GM12878 (cell line): ENCODE results near the gene ITPKB. TPM values are rescaled to one million over a fixed set of nuclear protein-coding genes. Genes with fewer than 3 reads are reported as not detected.
A peak's percentile ranks its signal among the peaks of the same experiment; 100 is the strongest.

ENCODE experiments used
- ATAC-seq: fragments of 200-7000 bp; cut with Tn5 transposase; 3 replicates; pipeline ENCODE4 v1.9.1; 2020; ENCODE audit warnings: mild to moderate bottlenecking, moderate library complexity
- BruUV-seq: library from RNA; stranded (reverse); fragments of 400-500 nt; replicated peaks from 2 replicates; lab custom pipeline; 2021; lab: Mats Ljungman, UMichigan
- CTCF ChIA-PET: fragments of 300-600 bp; sonication (Branson Sonifier 250); formaldehyde crosslinking; extraction: SDS; loops from one replicate; lab custom pipeline; 2021; ENCODE audit warnings: inconsistent platforms; lab: Yijun Ruan, JAX
- POLR2A ChIA-PET: fragments of 350-600 bp; formaldehyde crosslinking; extraction: SDS; loops from one replicate; lab custom pipeline; 2021; ENCODE audit warnings: inconsistent platforms; lab: Charles Lee
- RAD21 ChIA-PET: fragments of 300-600 bp; sonication (Branson Sonifier 250); formaldehyde crosslinking; loops from one replicate; lab custom pipeline; 2023; ENCODE audit warnings: antibody characterized with exemption; ENCODE audit not compliant: unreplicated experiment; lab: Charles Lee
- SMC1A ChIA-PET: fragments of 300-600 bp; sonication (Branson Sonifier 250); formaldehyde crosslinking; loops from one replicate; lab custom pipeline; 2023; ENCODE audit not compliant: unreplicated experiment, uncharacterized antibody; lab: Charles Lee
- DNase-seq: peaks from one replicate; pipeline ENCODE4 v3.0.0-alpha.2; 2011; ENCODE audit warnings: low read depth, low spot score
- FAIRE-seq: peaks from 3 replicates; lab custom pipeline; 2011; peaks lifted over from hg19 to GRCh38; lab: Jason Lieb, UNC
- H2AFZ ChIP-seq: 2 replicates; pipeline ENCODE4 v1.6.0; 2011; ENCODE audit warnings: low read depth, low read length, control low read depth; ENCODE audit not compliant: control insufficient read depth
- H3K27ac ChIP-seq: 2 replicates; pipeline ENCODE4 v1.5.1; 2011; ENCODE audit warnings: control low read depth; ENCODE audit not compliant: control insufficient read depth, insufficient read depth
- H3K27me3 ChIP-seq, 2 experiments: replicated peaks in 1 of 2; 2 replicates each; pipeline versions ENCODE4 v1.6.0 to v1.6.1; 2011; ENCODE audit warnings: low read length in 1 of 2; ENCODE audit not compliant: control insufficient read depth in 2 of 2, insufficient read depth in 2 of 2
- H3K36me3 ChIP-seq, 2 experiments: 2 replicates each; pipeline ENCODE4 v1.5.1; 2011; ENCODE audit warnings: low read length in 1 of 2; ENCODE audit not compliant: control insufficient read depth in 2 of 2, insufficient read depth in 2 of 2
- H3K4me1 ChIP-seq: 2 replicates; pipeline ENCODE4 v1.6.1; 2011; ENCODE audit warnings: mild to moderate bottlenecking, low read length, moderate library complexity, mixed read lengths; ENCODE audit not compliant: control insufficient read depth, insufficient read depth
- H3K4me2 ChIP-seq: 2 replicates; pipeline ENCODE4 v1.6.0; 2011; ENCODE audit warnings: control low read depth; ENCODE audit not compliant: control insufficient read depth, insufficient read depth
- H3K4me3 ChIP-seq: fragments of 200-600 bp; sonication (generic); 2 replicates; pipeline ENCODE4 v1.5.1; 2016
- H3K79me2 ChIP-seq: 2 replicates; pipeline ENCODE4 v1.6.0; 2011; ENCODE audit warnings: low read length; ENCODE audit not compliant: control insufficient read depth, insufficient read depth
- H3K9ac ChIP-seq: 2 replicates; pipeline ENCODE4 v1.8.0; 2011; ENCODE audit warnings: low read length, control low read depth, mixed read lengths; ENCODE audit not compliant: control insufficient read depth, insufficient read depth
- H3K9me3 ChIP-seq: replicated peaks from 3 replicates; pipeline ENCODE4 v1.5.1; 2011; ENCODE audit warnings: mild to moderate bottlenecking, low read length; ENCODE audit not compliant: control insufficient read depth, insufficient read depth
- H4K20me1 ChIP-seq: 2 replicates; pipeline ENCODE4 v1.6.0; 2011; ENCODE audit not compliant: control insufficient read depth, insufficient read depth
- BHLHE40 ChIP-seq, 2 experiments: fragments of 450-650 bp in 1 of 2; IDR thresholded peaks; 2 replicates each; pipeline ENCODE4 v1.6.1; 2011 to 2017; ENCODE audit warnings: low read depth in 2 of 2, borderline replicate concordance in 1 of 2, improper control_type of control experiment in 1 of 2, low read length in 1 of 2, mild to moderate bottlenecking in 1 of 2
- CHD4 ChIP-seq: fragments of 200-600 bp; sonication (generic); IDR thresholded peaks from 2 replicates; pipeline ENCODE4 v1.6.1; 2016; ENCODE audit warnings: mild to moderate bottlenecking
- CTCF ChIP-seq, 3 experiments: IDR thresholded peaks in 2 of 3; conservative IDR thresholded peaks in 1 of 3; 2 replicates each; pipeline ENCODE4 v1.5.1; 2011; ENCODE audit warnings: low read depth in 3 of 3, low read length in 3 of 3, mild to moderate bottlenecking in 3 of 3, control low read depth in 2 of 3, moderate library complexity in 2 of 3, inconsistent platforms in 1 of 3, mixed read lengths in 1 of 3; ENCODE audit not compliant: control insufficient read depth in 2 of 3, insufficient read depth in 1 of 3; ENCODE audit errors: extremely low read depth in 1 of 3
- IRF5 ChIP-seq: fragments of 450-650 bp; IDR thresholded peaks from 2 replicates; pipeline ENCODE4 v1.6.1; 2017; ENCODE audit warnings: borderline replicate concordance
- NR2C1 ChIP-seq: fragments of 450-650 bp; IDR thresholded peaks from 2 replicates; pipeline ENCODE4 v1.6.1; 2017; ENCODE audit warnings: antibody characterized with exemption, mild to moderate bottlenecking, moderate library complexity
- POLR2A ChIP-seq: IDR thresholded peaks from 2 replicates; pipeline ENCODE4 v1.6.1; 2011; ENCODE audit warnings: low read depth, mild to moderate bottlenecking, low read length
- SIX5 ChIP-seq: IDR thresholded peaks from 2 replicates; pipeline ENCODE4 v1.6.1; 2011; ENCODE audit warnings: mild to moderate bottlenecking, low read depth, low read length, moderate library complexity; ENCODE audit not compliant: severe bottlenecking
- SUZ12 ChIP-seq: fragments of 200-600 bp; sonication (generic); IDR thresholded peaks from one replicate; pipeline ENCODE4 v1.6.1; 2018; ENCODE audit warnings: antibody characterized with exemption, mild to moderate bottlenecking; ENCODE audit not compliant: unreplicated experiment
- WGBS: methylation state at CpG from one replicate; pipeline ENCODE4 v1.1.6; 2016; ENCODE audit warnings: low lambda C conversion rate; ENCODE audit not compliant: insufficient replicate concordance, insufficient coverage; ENCODE audit errors: missing lambda C conversion rate; 5-methylcytosine and 5-hydroxymethylcytosine counted together
- in situ Hi-C: fragments of 300-500 bp; cut with MboI; formaldehyde crosslinking; loops from 9 replicates; pipeline ENCODE4 v1.14.3; 2018; ENCODE audit warnings: mixed read lengths
- intact Hi-C: fragments of 100-400 bp; cut with micrococcal nuclease; formaldehyde crosslinking; loops from one replicate; pipeline ENCODE4 v1.14.2; 2022; ENCODE audit not compliant: unreplicated experiment
- polyA plus RNA-seq, 11 experiments: library from polyadenylated mRNA; depleted of rRNA in 4 of 11; unstranded in 6 of 11; stranded (reverse) in 5 of 11; fragments of >200 nt; fragmentation: Nextera tagmentation in 4 of 11; fragmentation: Illumina TruSeq in 1 of 11; extraction: Ambion mirVana in 4 of 11; extraction: Trizol in 1 of 11; gene quantifications; 1 replicate in 1 of 11; 2 replicates in 10 of 11; pipeline versions ENCODE4 v1.2.1 to v1.2.3, GENCODE V29; 2011 to 2016; ENCODE audit warnings: inconsistent platforms in 2 of 11, missing spikeins in 2 of 11, low read depth in 1 of 11
- total RNA-seq, 4 experiments: library from RNA; depleted of rRNA in 3 of 4; stranded (reverse); fragments of >200 nt in 3 of 4; fragmentation: Illumina TruSeq in 1 of 4; extraction: Trizol in 1 of 4; gene quantifications; 2 replicates each; pipeline versions ENCODE4 v1.2.1 to v1.2.3, GENCODE V29; 2013 to 2021
- TF ChIP-seq, protein P1 (sequence below): IDR thresholded peaks from 2 replicates; pipeline ENCODE4 v1.6.1; 2012; ENCODE audit warnings: low read depth, low read length, improper control_type of control experiment

ITPKB gene
- total and polyA plus RNA-seq, 10 of the 15 experiments (the other 5 are each of a cell fraction or from before 2014, with no cell fraction given) = 1.3 to 38.7 (median 12.9) TPM

GRCh38 chr1:226735576-226735975 is 3.5 kb downstream of the ITPKB start:
- intact Hi-C loops = loop anchor here (10.0 kb wide), 1 partner anchor 331 kb away; the partner anchor contains the start of gene PARP1
- SMC1A ChIA-PET = interaction anchor here (1.0 to 1.9 kb wide), 4 partner anchors 9 to 102 kb away, joined by 3 to 8 read pairs (median 3); no protein-coding TSS in a partner anchor
- ATAC-seq (no peak), FAIRE-seq (no peak), DNase-seq (no peak)
- no peak overlapping the region; the same call in 1 of the 2 replicates for H3K9ac ChIP-seq
- H3K27ac ChIP-seq = no peak overlapping the region
- CTCF ChIA-PET = interaction anchor here (1.6 kb wide), 1 partner anchor 101 kb away, joined by 3 read pairs; no protein-coding TSS in a partner anchor
- POLR2A ChIA-PET = interaction anchor here (1.2 to 1.8 kb wide), 4 partner anchors 21 to 91 kb away, joined by 3 to 7 read pairs (median 4); no protein-coding TSS in a partner anchor
- H3K4me1 ChIP-seq = peaks cover 29% of the 10 kb centered on the region
- WGBS = 85% methylated on average over 12 of the region's 12 CpGs
- no peaks in the 10 kb centered on the region; the same call in 1 of the 2 replicates for H4K20me1 ChIP-seq
- peak overlapping the region; percentile 98 for H3K4me3 ChIP-seq
- no peak overlapping the region for H2AFZ ChIP-seq
- H3K27me3 ChIP-seq = no peaks in the 10 kb centered on the region
- peaks cover 0 to 22% of the 10 kb centered on the region in 2 experiments; a peak in 3 of 4 replicates for H3K36me3 ChIP-seq
- BruUV-seq = no TSS peak
- no peak for TF ChIP-seq CTCF (IDR thresholded peaks at IDR 0.05 in 2 of 3, conservative IDR thresholded peaks at IDR 0.05 in 1 of 3; ENCODE audit: control insufficient read depth in 2 of 3, extremely low read depth in 1 of 3, insufficient read depth in 1 of 3, low read depth in 3 of 3, low read length in 3 of 3)
- peak; percentile 5; the same call in 1 of the 2 replicates for TF ChIP-seq POLR2A
- TF ChIP-seq IRF5 = no peak
- no peak for TF ChIP-seq SUZ12
- TF ChIP-seq SIX5 = no peak
- TF ChIP-seq, protein P1, sequence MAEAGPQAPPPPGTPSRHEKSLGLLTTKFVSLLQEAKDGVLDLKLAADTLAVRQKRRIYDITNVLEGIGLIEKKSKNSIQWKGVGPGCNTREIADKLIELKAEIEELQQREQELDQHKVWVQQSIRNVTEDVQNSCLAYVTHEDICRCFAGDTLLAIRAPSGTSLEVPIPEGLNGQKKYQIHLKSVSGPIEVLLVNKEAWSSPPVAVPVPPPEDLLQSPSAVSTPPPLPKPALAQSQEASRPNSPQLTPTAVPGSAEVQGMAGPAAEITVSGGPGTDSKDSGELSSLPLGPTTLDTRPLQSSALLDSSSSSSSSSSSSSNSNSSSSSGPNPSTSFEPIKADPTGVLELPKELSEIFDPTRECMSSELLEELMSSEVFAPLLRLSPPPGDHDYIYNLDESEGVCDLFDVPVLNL = no peak
- TF ChIP-seq CHD4 = no peak
- no peak for TF ChIP-seq NR2C1
- TF ChIP-seq BHLHE40 (IDR thresholded peaks at IDR 0.05; ENCODE audit: borderline replicate concordance in 1 of 2, low read depth in 2 of 2, low read length in 1 of 2) = no peak
- TF ChIP-seq, all 136 proteins: peak for 1
- peak overlapping the region; percentile 94 for H3K4me2 ChIP-seq
- H3K79me2 ChIP-seq = peaks cover 84% of the 10 kb centered on the region
- in situ Hi-C loops = loop anchor here (10.0 kb wide), 1 partner anchor 89 kb away; no protein-coding TSS in a partner anchor
- H3K9me3 ChIP-seq = no peaks in the 10 kb centered on the region
- RAD21 ChIA-PET = interaction anchor here (1.3 to 2.1 kb wide), 5 partner anchors 24 to 93 kb away, joined by 3 to 8 read pairs (median 5); no protein-coding TSS in a partner anchor
